ENCODE measurements around the gene SHROOM3. TPM values are rescaled to one million over a fixed set of nuclear protein-coding genes. Genes with fewer than 3 reads are reported as not detected.
A peak's percentile ranks its signal among the peaks of the same experiment; 100 is the strongest.

SHROOM3 gene
- total RNA-seq, 1 donor from 2014 or later = 6.9 TPM

DNA sequence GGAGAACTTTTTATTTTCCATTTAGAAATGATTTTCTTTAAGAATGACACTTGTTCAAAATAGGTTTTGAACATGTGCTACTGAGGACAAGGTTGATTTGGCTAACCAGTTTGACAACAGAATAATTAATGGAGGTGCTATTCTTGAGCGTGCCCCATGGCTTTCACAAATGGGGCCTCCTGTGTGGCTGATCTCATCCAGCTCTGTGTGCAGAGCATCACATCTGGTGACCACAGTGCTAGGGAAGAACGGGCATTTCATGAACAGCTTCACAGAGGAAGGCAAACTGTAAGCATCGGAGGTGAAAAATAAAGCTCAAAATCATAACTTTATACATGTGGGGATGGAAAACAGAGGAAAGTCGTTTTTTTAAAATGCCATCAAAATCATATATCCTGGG is 314.3 kb downstream of the SHROOM3 start:
- Histone ChIP-seq H3K27me3 (no peaks in the 10 kb centered on the region), H3K36me3 (no peaks in the 10 kb centered on the region), H3K27ac (no peak overlapping the region), H3K9me3 (no peaks in the 10 kb centered on the region), H3K4me3 (no peak overlapping the region), H3K4me1 (peaks cover 20% of the 10 kb centered on the region)
- no peak for DNase-seq (ENCODE audit: extremely low spot score in 2 of 2)
- intact Hi-C loops (cut with DNase I) = loop anchor here (10.0 kb wide), 1 partner anchor 535 kb away; the partner anchor contains the start of gene SCARB2
- TF ChIP-seq, protein P1, sequence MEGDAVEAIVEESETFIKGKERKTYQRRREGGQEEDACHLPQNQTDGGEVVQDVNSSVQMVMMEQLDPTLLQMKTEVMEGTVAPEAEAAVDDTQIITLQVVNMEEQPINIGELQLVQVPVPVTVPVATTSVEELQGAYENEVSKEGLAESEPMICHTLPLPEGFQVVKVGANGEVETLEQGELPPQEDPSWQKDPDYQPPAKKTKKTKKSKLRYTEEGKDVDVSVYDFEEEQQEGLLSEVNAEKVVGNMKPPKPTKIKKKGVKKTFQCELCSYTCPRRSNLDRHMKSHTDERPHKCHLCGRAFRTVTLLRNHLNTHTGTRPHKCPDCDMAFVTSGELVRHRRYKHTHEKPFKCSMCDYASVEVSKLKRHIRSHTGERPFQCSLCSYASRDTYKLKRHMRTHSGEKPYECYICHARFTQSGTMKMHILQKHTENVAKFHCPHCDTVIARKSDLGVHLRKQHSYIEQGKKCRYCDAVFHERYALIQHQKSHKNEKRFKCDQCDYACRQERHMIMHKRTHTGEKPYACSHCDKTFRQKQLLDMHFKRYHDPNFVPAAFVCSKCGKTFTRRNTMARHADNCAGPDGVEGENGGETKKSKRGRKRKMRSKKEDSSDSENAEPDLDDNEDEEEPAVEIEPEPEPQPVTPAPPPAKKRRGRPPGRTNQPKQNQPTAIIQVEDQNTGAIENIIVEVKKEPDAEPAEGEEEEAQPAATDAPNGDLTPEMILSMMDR (IDR thresholded peaks at IDR 0.05) = no peak

DNA sequence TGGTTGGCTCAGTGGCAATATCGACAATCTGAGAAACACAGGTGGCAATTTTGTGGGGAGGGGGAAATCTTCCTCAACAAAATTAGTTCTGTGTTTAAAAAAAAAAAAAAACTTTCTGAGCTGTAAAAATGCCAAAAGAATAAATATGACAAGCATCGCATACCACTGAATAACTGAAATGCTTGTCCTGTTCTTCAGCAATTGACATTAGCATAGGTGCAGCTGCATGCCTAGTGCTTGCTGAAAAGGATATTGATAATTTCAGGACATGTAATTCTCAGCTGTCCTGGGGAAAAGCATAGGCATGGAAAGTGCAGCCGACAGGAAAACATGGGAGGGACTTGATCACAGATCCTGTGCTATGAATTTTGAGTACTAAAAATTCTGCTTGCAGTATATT is 315.7 kb downstream of the SHROOM3 start:
- H3K36me3 ChIP-seq = no peaks in the 10 kb centered on the region
- no peaks in the 10 kb centered on the region for H3K9me3 ChIP-seq
- peaks cover 23% of the 10 kb centered on the region for H3K4me1 ChIP-seq
- TF ChIP-seq, protein P1 (IDR thresholded peaks at IDR 0.05) = no peak
- no peak for TF ChIP-seq POLR2A (IDR thresholded peaks at IDR 0.05)
- TF ChIP-seq POLR2AphosphoS5 (IDR thresholded peaks at IDR 0.05; ENCODE audit: insufficient read depth in 1 of 2, low read depth in 1 of 2) = no peak
- no peak overlapping the region for H3K4me3 ChIP-seq
- no peak for DNase-seq (ENCODE audit: extremely low spot score in 2 of 2)
- intact Hi-C loops (cut with DNase I) = loop anchor here (10.0 kb wide), 1 partner anchor 236 kb away; no protein-coding TSS in a partner anchor
- no peaks in the 10 kb centered on the region for H3K27me3 ChIP-seq
- H3K27ac ChIP-seq = no peak overlapping the region

DNA sequence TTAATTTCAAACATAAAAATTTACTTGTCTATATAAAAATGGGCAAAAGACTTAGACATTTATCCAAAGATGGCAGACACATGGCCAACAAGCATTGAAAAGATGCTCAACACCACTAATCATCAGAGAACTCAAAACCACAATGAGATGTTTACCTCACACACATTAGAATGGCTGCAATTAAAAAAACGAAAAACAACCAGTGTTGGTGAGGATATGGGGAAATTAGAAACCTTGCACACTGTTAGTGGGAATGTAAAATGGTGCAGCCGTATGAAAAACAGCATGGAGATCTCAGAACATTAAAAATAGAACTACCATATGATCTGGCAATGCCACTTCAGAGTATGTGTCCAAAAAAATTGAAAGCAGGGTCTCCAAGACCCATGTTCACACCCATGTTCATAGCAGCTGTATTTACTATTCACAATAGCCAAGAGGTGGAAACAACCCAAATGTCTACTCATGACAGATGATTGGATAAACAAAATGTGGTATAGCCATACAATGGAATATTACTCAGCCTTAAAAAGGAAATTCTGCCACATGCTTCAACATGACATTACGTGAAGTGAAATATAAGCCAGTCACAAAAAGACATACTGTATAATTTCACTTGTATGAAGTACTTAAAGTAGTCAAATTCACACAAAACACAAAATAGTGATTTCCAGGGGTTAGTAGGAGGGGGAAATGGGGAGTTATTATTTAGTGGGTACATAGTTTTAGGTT is 316.7 kb downstream of the SHROOM3 start:
- intact Hi-C loops (cut with DNase I) = loop anchor here (10.0 kb wide), 1 partner anchor 237 kb away; no protein-coding TSS in a partner anchor
- TF ChIP-seq POLR2AphosphoS5 (IDR thresholded peaks at IDR 0.05; ENCODE audit: insufficient read depth in 1 of 2, low read depth in 1 of 2) = no peak
- TF ChIP-seq, protein P1 (IDR thresholded peaks at IDR 0.05) = no peak
- no peak for TF ChIP-seq POLR2A (IDR thresholded peaks at IDR 0.05)
- Histone ChIP-seq H3K27me3 (no peaks in the 10 kb centered on the region), H3K4me3 (no peak overlapping the region), H3K4me1 (peaks cover 23% of the 10 kb centered on the region), H3K9me3 (no peaks in the 10 kb centered on the region), H3K27ac (no peak overlapping the region), H3K36me3 (no peaks in the 10 kb centered on the region)
- no peak for DNase-seq (ENCODE audit: extremely low spot score in 2 of 2)

DNA sequence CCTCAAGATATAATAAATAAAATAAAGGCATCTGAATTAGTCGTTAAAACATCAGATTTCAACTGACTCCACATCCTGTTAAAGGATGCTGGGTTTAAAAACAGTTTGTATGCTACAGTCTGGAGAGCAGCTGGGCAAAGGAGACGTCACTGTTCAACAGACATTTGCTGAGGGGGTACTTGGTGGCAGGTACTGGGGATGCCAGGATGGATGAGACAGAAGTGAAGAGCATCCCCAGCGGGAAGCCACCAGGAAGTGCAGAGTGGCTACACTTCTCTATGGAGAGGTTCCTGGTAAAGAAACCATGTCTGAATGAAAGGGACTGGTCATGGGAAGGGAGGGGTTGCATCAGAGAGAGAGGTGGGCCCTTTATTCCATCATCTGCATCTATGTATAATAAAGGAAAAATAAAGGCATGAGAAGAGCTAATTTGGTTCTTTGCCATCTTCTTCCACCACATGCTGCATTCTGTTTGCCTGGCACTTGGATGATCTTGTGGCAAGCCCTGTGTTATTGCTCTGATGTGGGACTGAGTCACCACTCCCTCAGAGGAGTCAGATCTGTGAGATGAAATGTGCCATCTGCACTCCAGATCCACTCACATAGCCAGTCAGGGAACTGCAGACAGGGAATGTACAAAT is 318.0 kb downstream of the SHROOM3 start:
- no peaks in the 10 kb centered on the region for H3K27me3 ChIP-seq
- no peak for DNase-seq (ENCODE audit: extremely low spot score in 2 of 2)
- peak overlapping the region in 1 of 2 donors; percentile 19 for H3K4me3 ChIP-seq
- no peaks in the 10 kb centered on the region for H3K36me3 ChIP-seq
- intact Hi-C loops (cut with DNase I) = loop anchor here (10.0 kb wide), 1 partner anchor 238 kb away; no protein-coding TSS in a partner anchor
- peaks cover 29% of the 10 kb centered on the region for H3K4me1 ChIP-seq
- no peaks in the 10 kb centered on the region for H3K9me3 ChIP-seq
- TF ChIP-seq POLR2A (IDR thresholded peaks at IDR 0.05) (no peak), POLR2AphosphoS5 (IDR thresholded peaks at IDR 0.05; ENCODE audit: insufficient read depth in 1 of 2, low read depth in 1 of 2) (no peak)
- TF ChIP-seq, protein P1 (IDR thresholded peaks at IDR 0.05) = no peak
- H3K27ac ChIP-seq = peak overlapping the region; percentile 44

DNA sequence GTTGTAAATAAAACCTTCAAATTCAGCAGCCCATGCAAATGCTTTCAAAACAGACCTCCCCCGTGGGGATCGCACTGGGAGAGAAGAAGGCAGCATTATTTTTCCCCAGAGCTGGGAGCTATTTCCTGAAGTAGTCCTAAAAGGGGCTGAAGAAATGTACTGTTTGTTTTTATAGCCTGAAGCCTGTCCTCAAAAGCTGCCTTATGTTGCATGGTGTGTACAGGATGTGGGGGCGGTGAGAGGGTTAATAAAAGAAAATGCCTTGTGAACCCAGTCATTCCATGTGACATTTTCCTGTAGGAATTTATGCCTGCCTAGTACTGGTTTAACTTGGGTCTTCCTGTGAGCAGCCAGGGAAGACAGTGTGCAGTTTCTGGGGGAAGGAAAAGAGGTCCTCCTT is 318.8 kb downstream of the SHROOM3 start:
- Histone ChIP-seq H3K9me3 (no peaks in the 10 kb centered on the region), H3K27ac (peak overlapping the region; percentile 44), H3K27me3 (no peaks in the 10 kb centered on the region), H3K4me3 (peak overlapping the region in 1 of 2 donors; percentile 19), H3K36me3 (no peaks in the 10 kb centered on the region), H3K4me1 (peaks cover 29% of the 10 kb centered on the region)
- no peak for TF ChIP-seq POLR2A (IDR thresholded peaks at IDR 0.05)
- TF ChIP-seq, protein P1 (IDR thresholded peaks at IDR 0.05) = no peak
- no peak for TF ChIP-seq POLR2AphosphoS5 (IDR thresholded peaks at IDR 0.05; ENCODE audit: insufficient read depth in 1 of 2, low read depth in 1 of 2)
- no peak for DNase-seq (ENCODE audit: extremely low spot score in 2 of 2)
- intact Hi-C loops (cut with DNase I) = loop anchor here (10.0 kb wide), 1 partner anchor 239 kb away; no protein-coding TSS in a partner anchor
